Fibroblast of lung (primary cell): ENCODE data around the gene HTT. TPM values are rescaled to one million over a fixed set of nuclear protein-coding genes. Genes with fewer than 3 reads are reported as not detected.

Source experiments
- polyA plus RNA-seq, 2 donors: library from polyadenylated mRNA; depleted of rRNA in 1 of 2; stranded (reverse) in 1 of 2; unstranded in 1 of 2; fragments of >200 nt; gene quantifications; 2 replicates each; pipeline ENCODE4 v1.2.1, GENCODE V29; 2011 to 2012; ENCODE audit warnings: missing spikeins in 1 of 2
- total RNA-seq: library from RNA; depleted of rRNA; stranded (reverse); fragments of >200 nt; gene quantifications from 2 replicates; pipeline ENCODE4 v1.2.1, GENCODE V29; 2014

Gene HTT
- total and polyA plus RNA-seq, 2 donors (not counting 1 experiment from before 2014, with no cell fraction given): 13.2 to 41.8 TPM

Other genes starting within 250 kb of the HTT start
- gene ADD1, start 230.8 kb upstream of the HTT start, total RNA-seq: 123 and 164 TPM in 2 replicates
- gene ADD1, start 230.8 kb upstream of the HTT start, polyA plus RNA-seq: 171 and 211 TPM in 2 replicates
- 16.7 and 17.7 TPM in 2 replicates for gene NOP14, start 111.3 kb upstream of the HTT start, total RNA-seq
- 13.1 and 20.6 TPM in 2 replicates for gene NOP14, start 111.3 kb upstream of the HTT start, polyA plus RNA-seq
- 5.9 and 6.9 TPM in 2 replicates for gene GRK4, start 111.1 kb upstream of the HTT start, total RNA-seq
- gene GRK4, start 111.1 kb upstream of the HTT start, polyA plus RNA-seq: 4.0 and 4.4 TPM in 2 replicates
- not detected in 2 replicates for gene HTT-AS, start 143 bp upstream of the HTT start, total RNA-seq
- not detected in 2 replicates for gene HTT-AS, start 143 bp upstream of the HTT start, polyA plus RNA-seq
- gene MSANTD1, start 174.5 kb downstream of the HTT start, total RNA-seq: 0.26 and 0.50 TPM in 2 replicates
- 0.02 TPM in 1 of 2 replicates, not detected in the other for gene MSANTD1, start 174.5 kb downstream of the HTT start, polyA plus RNA-seq
- 15.7 and 21.1 TPM in 2 replicates for gene RGS12, start 218.3 kb downstream of the HTT start, total RNA-seq
- 5.1 and 19.7 TPM in 2 replicates for gene RGS12, start 218.3 kb downstream of the HTT start, polyA plus RNA-seq